Urinary bladder (tissue), 4 donors: ENCODE data around the gene TIMMDC1. TPM values are rescaled to one million over a fixed set of nuclear protein-coding genes. Genes with fewer than 3 reads are reported as not detected.

Source experiments
- DNase-seq: peaks from one replicate; pipeline ENCODE4 v3.0.0-alpha.2; 2015; ENCODE audit errors: extremely low spot score
- H3K27ac ChIP-seq: one replicate; pipeline ENCODE4 v1.5.1; 2013; ENCODE audit warnings: low read depth, mild to moderate bottlenecking, moderate library complexity
- H3K36me3 ChIP-seq: one replicate; pipeline ENCODE4 v1.6.1; 2013; ENCODE audit warnings: mild to moderate bottlenecking, moderate library complexity; ENCODE audit not compliant: insufficient read depth
- H3K4me1 ChIP-seq: one replicate; pipeline ENCODE4 v1.6.1; 2013; ENCODE audit warnings: mild to moderate bottlenecking, moderate library complexity; ENCODE audit not compliant: insufficient read depth
- H3K4me3 ChIP-seq: one replicate; pipeline ENCODE4 v1.5.1; 2013; ENCODE audit warnings: low read depth, low read length
- WGBS: extraction: QIAGEN DNeasy Blood & Tissue Kit; methylation state at CpG from one replicate; pipeline ENCODE4 v1.1.7; 2013; 5-methylcytosine and 5-hydroxymethylcytosine counted together
- polyA plus RNA-seq: library from polyadenylated mRNA; stranded (reverse); fragments of 200-250 nt; gene quantifications from one replicate; pipeline ENCODE4 v1.2.3, GENCODE V29; 2013
- total RNA-seq: library from RNA; depleted of rRNA; stranded (reverse); fragments of >200 nt; gene quantifications from one replicate; pipeline ENCODE4 v1.2.3, GENCODE V29; 2014
- donor health status: healthy with polysubstance abuse.
- donor health status: healthy.

The TIMMDC1 gene
- total RNA-seq (49.1 TPM), polyA plus RNA-seq (98.1 TPM)

GRCh38 chr3:119498186-119499011 lies at the start of gene TIMMDC1:
TSS of gene TIMMDC1 (plus strand) at chr3:119498547. CDS start at chr3:119498734, 187 bp downstream.
- DNase-seq, result peak; percentile 93
- WGBS, result under 1% methylated on average over 58 of the region's 58 CpGs
- peak within 1 kb of the TSS; percentile 73 for H3K4me3 ChIP-seq
- no peaks in the 10 kb centered on the region for H3K36me3 ChIP-seq
- H3K4me1 ChIP-seq, result peaks cover 1% of the 10 kb centered on the region
- peak within 1 kb of the TSS; percentile 96 for H3K27ac ChIP-seq

GRCh38 chr3:119453822-119454221 lies 44.5 kb upstream of the TIMMDC1 start:
- Histone ChIP-seq H3K4me3 (no peak overlapping the region), H3K4me1 (no peaks in the 10 kb centered on the region), H3K27ac (no peak overlapping the region), H3K36me3 (peaks cover 2% of the 10 kb centered on the region)
- WGBS, result 80% methylated on average over 1 of the region's 1 CpG
- DNase-seq, result no peak

GRCh38 chr3:119456469-119456868 lies 41.9 kb upstream of the TIMMDC1 start:
- DNase-seq, result no peak
- H3K27ac ChIP-seq, result no peak overlapping the region
- 95% methylated on average over 1 of the region's 1 CpG for WGBS
- no peak overlapping the region for H3K4me3 ChIP-seq
- peaks cover 4% of the 10 kb centered on the region for H3K36me3 ChIP-seq
- H3K4me1 ChIP-seq, result no peaks in the 10 kb centered on the region

- Histone ChIP-seq H3K4me3 (no peak overlapping the region), H3K36me3 (peaks cover 4% of the 10 kb centered on the region), H3K27ac (no peak overlapping the region), H3K4me1 (no peaks in the 10 kb centered on the region)
- no peak for DNase-seq
- WGBS, result 73% methylated on average over 4 of the region's 4 CpGs
Observed at GRCh38 chr3:119457246-119457645, 41.1 kb upstream of the TIMMDC1 start.

GRCh38 chr3:119463171-119464169 lies 34.9 kb upstream of the TIMMDC1 start, which contains the start of gene TMEM39A:
TSS of gene TMEM39A (minus strand) at chr3:119463615. CDS start at chr3:119462074, 1,541 bp downstream.
- H3K4me1 ChIP-seq, result no peaks in the 10 kb centered on the region
- peak; percentile 97 for DNase-seq
- 5% methylated on average over 51 of the region's 51 CpGs for WGBS
- H3K36me3 ChIP-seq, result peaks cover 2% of the 10 kb centered on the region
- H3K27ac ChIP-seq, result peak within 1 kb of the TSS; percentile 72
- peak within 1 kb of the TSS; percentile 59 for H3K4me3 ChIP-seq

- Histone ChIP-seq H3K36me3 (no peaks in the 10 kb centered on the region), H3K27ac (no peak overlapping the region), H3K4me1 (no peaks in the 10 kb centered on the region), H3K4me3 (no peak overlapping the region)
- WGBS, result 90% methylated on average over 2 of the region's 2 CpGs
- no peak for DNase-seq
Observed at GRCh38 chr3:119468041-119468440, 30.3 kb upstream of the TIMMDC1 start.

GRCh38 chr3:119469418-119470189 lies 28.7 kb upstream of the TIMMDC1 start:
- H3K4me3 ChIP-seq, result peak overlapping the region; percentile 96
- no peaks in the 10 kb centered on the region for H3K4me1 ChIP-seq
- no peak for DNase-seq
- H3K27ac ChIP-seq, result no peak overlapping the region
- 11% methylated on average over 16 of the region's 16 CpGs for WGBS
- no peaks in the 10 kb centered on the region for H3K36me3 ChIP-seq

GRCh38 chr3:119470866-119471265 lies 27.5 kb upstream of the TIMMDC1 start:
- H3K36me3 ChIP-seq, result no peaks in the 10 kb centered on the region
- DNase-seq, result no peak
- H3K27ac ChIP-seq, result no peak overlapping the region
- 94% methylated on average over 6 of the region's 6 CpGs for WGBS
- H3K4me3 ChIP-seq, result no peak overlapping the region
- no peaks in the 10 kb centered on the region for H3K4me1 ChIP-seq

- no peaks in the 10 kb centered on the region for H3K4me1 ChIP-seq
- no peak overlapping the region for H3K4me3 ChIP-seq
- H3K27ac ChIP-seq, result no peak overlapping the region
- peaks cover 3% of the 10 kb centered on the region for H3K36me3 ChIP-seq
- DNase-seq, result no peak
- WGBS, result 93% methylated on average over 2 of the region's 2 CpGs
Observed at GRCh38 chr3:119481079-119481478, 17.3 kb upstream of the TIMMDC1 start.

- 84% methylated on average over 1 of the region's 1 CpG for WGBS
- Histone ChIP-seq H3K4me1 (no peaks in the 10 kb centered on the region), H3K27ac (no peak overlapping the region), H3K36me3 (peaks cover 3% of the 10 kb centered on the region), H3K4me3 (no peak overlapping the region)
- DNase-seq, result no peak
Observed at GRCh38 chr3:119483101-119483500, 15.2 kb upstream of the TIMMDC1 start.

GRCh38 chr3:119485563-119485962 lies 12.8 kb upstream of the TIMMDC1 start:
- Histone ChIP-seq H3K4me3 (no peak overlapping the region), H3K36me3 (no peaks in the 10 kb centered on the region), H3K27ac (no peak overlapping the region), H3K4me1 (no peaks in the 10 kb centered on the region)
- no peak for DNase-seq
- WGBS, result 93% methylated on average over 2 of the region's 2 CpGs

- DNase-seq, result no peak
- H3K27ac ChIP-seq, result no peak overlapping the region
- H3K36me3 ChIP-seq, result peaks cover 3% of the 10 kb centered on the region
- no peaks in the 10 kb centered on the region for H3K4me1 ChIP-seq
- WGBS, result 91% methylated on average over 2 of the region's 2 CpGs
- no peak overlapping the region for H3K4me3 ChIP-seq
Observed at GRCh38 chr3:119490153-119490552, 8.2 kb upstream of the TIMMDC1 start.

- Histone ChIP-seq H3K27ac (no peak overlapping the region), H3K4me3 (no peak overlapping the region), H3K4me1 (no peaks in the 10 kb centered on the region), H3K36me3 (peaks cover 3% of the 10 kb centered on the region)
- 94% methylated on average over 2 of the region's 2 CpGs for WGBS
- no peak for DNase-seq
Observed at GRCh38 chr3:119492128-119492527, 6.2 kb upstream of the TIMMDC1 start.
